GM12878 (cell line): ENCODE results near the gene CHD6. TPM values are rescaled to one million over a fixed set of nuclear protein-coding genes. Genes with fewer than 3 reads are reported as not detected.

Experiments used
- ATAC-seq: fragments of 200-7000 bp; cut with Tn5 transposase; 3 replicates; pipeline ENCODE4 v1.9.1; 2020; ENCODE audit warnings: mild to moderate bottlenecking, moderate library complexity
- BruUV-seq: library from RNA; stranded (reverse); fragments of 400-500 nt; replicated peaks from 2 replicates; lab custom pipeline; 2021; lab: Mats Ljungman, UMichigan
- CTCF ChIA-PET: fragments of 300-600 bp; sonication (Branson Sonifier 250); formaldehyde crosslinking; extraction: SDS; loops from one replicate; lab custom pipeline; 2021; ENCODE audit warnings: inconsistent platforms; lab: Yijun Ruan, JAX
- POLR2A ChIA-PET: fragments of 350-600 bp; formaldehyde crosslinking; extraction: SDS; loops from one replicate; lab custom pipeline; 2021; ENCODE audit warnings: inconsistent platforms; lab: Charles Lee
- RAD21 ChIA-PET: fragments of 300-600 bp; sonication (Branson Sonifier 250); formaldehyde crosslinking; loops from one replicate; lab custom pipeline; 2023; ENCODE audit warnings: antibody characterized with exemption; ENCODE audit not compliant: unreplicated experiment; lab: Charles Lee
- SMC1A ChIA-PET: fragments of 300-600 bp; sonication (Branson Sonifier 250); formaldehyde crosslinking; loops from one replicate; lab custom pipeline; 2023; ENCODE audit not compliant: unreplicated experiment, uncharacterized antibody; lab: Charles Lee
- DNase-seq: peaks from one replicate; pipeline ENCODE4 v3.0.0-alpha.2; 2011; ENCODE audit warnings: low read depth, low spot score
- FAIRE-seq: peaks from 3 replicates; lab custom pipeline; 2011; peaks lifted over from hg19 to GRCh38; lab: Jason Lieb, UNC
- H2AFZ ChIP-seq: 2 replicates; pipeline ENCODE4 v1.6.0; 2011; ENCODE audit warnings: low read depth, low read length, control low read depth; ENCODE audit not compliant: control insufficient read depth
- H3K27ac ChIP-seq: 2 replicates; pipeline ENCODE4 v1.5.1; 2011; ENCODE audit warnings: control low read depth; ENCODE audit not compliant: control insufficient read depth, insufficient read depth
- H3K27me3 ChIP-seq, 2 experiments: replicated peaks in 1 of 2; 2 replicates each; pipeline versions ENCODE4 v1.6.0 to v1.6.1; 2011; ENCODE audit warnings: low read length in 1 of 2; ENCODE audit not compliant: control insufficient read depth in 2 of 2, insufficient read depth in 2 of 2
- H3K36me3 ChIP-seq, 2 experiments: 2 replicates each; pipeline ENCODE4 v1.5.1; 2011; ENCODE audit warnings: low read length in 1 of 2; ENCODE audit not compliant: control insufficient read depth in 2 of 2, insufficient read depth in 2 of 2
- H3K4me1 ChIP-seq: 2 replicates; pipeline ENCODE4 v1.6.1; 2011; ENCODE audit warnings: mild to moderate bottlenecking, low read length, moderate library complexity, mixed read lengths; ENCODE audit not compliant: control insufficient read depth, insufficient read depth
- H3K4me2 ChIP-seq: 2 replicates; pipeline ENCODE4 v1.6.0; 2011; ENCODE audit warnings: control low read depth; ENCODE audit not compliant: control insufficient read depth, insufficient read depth
- H3K4me3 ChIP-seq: fragments of 200-600 bp; sonication (generic); 2 replicates; pipeline ENCODE4 v1.5.1; 2016
- H3K79me2 ChIP-seq: 2 replicates; pipeline ENCODE4 v1.6.0; 2011; ENCODE audit warnings: low read length; ENCODE audit not compliant: control insufficient read depth, insufficient read depth
- H3K9ac ChIP-seq: 2 replicates; pipeline ENCODE4 v1.8.0; 2011; ENCODE audit warnings: low read length, control low read depth, mixed read lengths; ENCODE audit not compliant: control insufficient read depth, insufficient read depth
- H3K9me3 ChIP-seq: replicated peaks from 3 replicates; pipeline ENCODE4 v1.5.1; 2011; ENCODE audit warnings: mild to moderate bottlenecking, low read length; ENCODE audit not compliant: control insufficient read depth, insufficient read depth
- H4K20me1 ChIP-seq: 2 replicates; pipeline ENCODE4 v1.6.0; 2011; ENCODE audit not compliant: control insufficient read depth, insufficient read depth
- BCL3 ChIP-seq: IDR thresholded peaks from 2 replicates; pipeline ENCODE4 v1.6.1; 2011; ENCODE audit warnings: borderline replicate concordance, low read depth, mild to moderate bottlenecking, moderate library complexity, low read length; ENCODE audit not compliant: insufficient read depth, poor library complexity, severe bottlenecking
- CBFB ChIP-seq: IDR thresholded peaks from 2 replicates; pipeline ENCODE4 v1.6.1; 2016; ENCODE audit warnings: antibody characterized with exemption, low read depth
- JUNB ChIP-seq: IDR thresholded peaks from 2 replicates; pipeline ENCODE4 v1.6.1; 2016; ENCODE audit warnings: antibody characterized with exemption, mild to moderate bottlenecking
- LARP7 ChIP-seq: fragments of 450-650 bp; IDR thresholded peaks from 2 replicates; pipeline ENCODE4 v1.6.1; 2017; ENCODE audit warnings: mild to moderate bottlenecking
- MTA3 ChIP-seq: IDR thresholded peaks from 2 replicates; pipeline ENCODE4 v1.6.1; 2012; ENCODE audit warnings: low read length, inconsistent platforms, borderline replicate concordance
- MYC ChIP-seq: IDR thresholded peaks from 2 replicates; pipeline ENCODE4 v1.6.1; 2011; ENCODE audit warnings: mild to moderate bottlenecking, low read length, moderate library complexity, inconsistent platforms; ENCODE audit not compliant: insufficient read depth, insufficient replicate concordance, insufficient read length, severe bottlenecking
- POU2F2 ChIP-seq: IDR thresholded peaks from 3 replicates; pipeline ENCODE4 v1.6.1; 2011; ENCODE audit warnings: low read depth, mild to moderate bottlenecking, low read length, borderline replicate concordance
- RAD21 ChIP-seq: IDR thresholded peaks from 2 replicates; pipeline ENCODE4 v1.6.1; 2011; ENCODE audit warnings: mild to moderate bottlenecking, low read depth, low read length, moderate library complexity; ENCODE audit not compliant: insufficient read depth
- RUNX3 ChIP-seq: IDR thresholded peaks from 2 replicates; pipeline ENCODE4 v1.6.1; 2012; ENCODE audit warnings: low read length, inconsistent platforms
- SPI1 ChIP-seq: IDR thresholded peaks from 2 replicates; pipeline ENCODE4 v1.6.1; 2011; ENCODE audit warnings: low read depth, mild to moderate bottlenecking, low read length, moderate library complexity, borderline replicate concordance; ENCODE audit not compliant: insufficient read depth
- ZNF384 ChIP-seq: IDR thresholded peaks from 2 replicates; pipeline ENCODE4 v1.6.1; 2012; ENCODE audit warnings: low read depth, mild to moderate bottlenecking, low read length, improper control_type of control experiment, borderline replicate concordance
- WGBS: methylation state at CpG from one replicate; pipeline ENCODE4 v1.1.6; 2016; ENCODE audit warnings: low lambda C conversion rate; ENCODE audit not compliant: insufficient replicate concordance, insufficient coverage; ENCODE audit errors: missing lambda C conversion rate; 5-methylcytosine and 5-hydroxymethylcytosine counted together
- in situ Hi-C: fragments of 300-500 bp; cut with MboI; formaldehyde crosslinking; loops from 9 replicates; pipeline ENCODE4 v1.14.3; 2018; ENCODE audit warnings: mixed read lengths
- intact Hi-C: fragments of 100-400 bp; cut with micrococcal nuclease; formaldehyde crosslinking; loops from one replicate; pipeline ENCODE4 v1.14.2; 2022; ENCODE audit not compliant: unreplicated experiment
- polyA plus RNA-seq, 11 experiments: library from polyadenylated mRNA; depleted of rRNA in 4 of 11; unstranded in 6 of 11; stranded (reverse) in 5 of 11; fragments of >200 nt; fragmentation: Nextera tagmentation in 4 of 11; fragmentation: Illumina TruSeq in 1 of 11; extraction: Ambion mirVana in 4 of 11; extraction: Trizol in 1 of 11; gene quantifications; 1 replicate in 1 of 11; 2 replicates in 10 of 11; pipeline versions ENCODE4 v1.2.1 to v1.2.3, GENCODE V29; 2011 to 2016; ENCODE audit warnings: inconsistent platforms in 2 of 11, missing spikeins in 2 of 11, low read depth in 1 of 11
- total RNA-seq, 4 experiments: library from RNA; depleted of rRNA in 3 of 4; stranded (reverse); fragments of >200 nt in 3 of 4; fragmentation: Illumina TruSeq in 1 of 4; extraction: Trizol in 1 of 4; gene quantifications; 2 replicates each; pipeline versions ENCODE4 v1.2.1 to v1.2.3, GENCODE V29; 2013 to 2021

CHD6 gene
- total and polyA plus RNA-seq, 10 of the 15 experiments (the other 5 are each of a cell fraction or from before 2014, with no cell fraction given) = 4.3 to 25.5 (median 17.1) TPM

- CTCF ChIA-PET = interaction anchor here (0.6 to 3.8 kb wide), 2 partner anchors 12 to 85 kb away, joined by 3 to 22 read pairs; no protein-coding TSS in a partner anchor
- RAD21 ChIA-PET = interaction anchor here (1.0 to 1.9 kb wide), 3 partner anchors 9 to 35 kb away, joined by 3 to 8 read pairs (median 6); no protein-coding TSS in a partner anchor
- H4K20me1 ChIP-seq = no peaks in the 10 kb centered on the region
- peaks cover 24% of the 10 kb centered on the region for H3K4me1 ChIP-seq
- ATAC-seq = peak; percentile 49
- intact Hi-C loops = no loop called here
- no peaks in the 10 kb centered on the region for H3K36me3 ChIP-seq
- in situ Hi-C loops = no loop called here
- no peaks in the 10 kb centered on the region for H3K27me3 ChIP-seq
- POLR2A ChIA-PET = interaction anchor here (0.6 to 1.5 kb wide), 2 partner anchors 13 to 47 kb away, joined by 3 read pairs; no protein-coding TSS in a partner anchor
- 52% methylated on average over 1 of the region's 1 CpG for WGBS
- no peak overlapping the region for H3K9ac ChIP-seq
- DNase-seq = no peak
- TF ChIP-seq SPI1 (peak; percentile 54), JUNB (0 out of 2 replicates have a peak, but pooled peaks have one; percentile 19), POU2F2 (peak; percentile 38; the same call in 1 of the 3 replicates), MTA3 (no peak)
- H3K4me3 ChIP-seq = no peak overlapping the region
- SMC1A ChIA-PET = interaction anchor here (0.7 to 1.9 kb wide), 11 partner anchors 11 to 57 kb away, joined by 3 to 12 read pairs (median 4); partner anchors contain the start of gene CHD6
- no TSS peak for BruUV-seq
- H3K79me2 ChIP-seq = peaks cover 21% of the 10 kb centered on the region
- no peaks in the 10 kb centered on the region; the same call in 2 of the 3 replicates for H3K9me3 ChIP-seq
- no peak overlapping the region for H3K27ac ChIP-seq
- no peak for FAIRE-seq
- H3K4me2 ChIP-seq = peak overlapping the region; percentile 50; the same call in 1 of the 2 replicates
- no peak overlapping the region for H2AFZ ChIP-seq
Measured at GRCh38 chr20:41560970-41561369, 57.2 kb downstream of the CHD6 start.

- H2AFZ ChIP-seq = no peak overlapping the region
- SMC1A ChIA-PET = interaction anchor here (1.0 to 1.4 kb wide), 4 partner anchors 11 to 52 kb away, joined by 4 to 7 read pairs (median 6); no protein-coding TSS in a partner anchor
- H3K9ac ChIP-seq = no peak overlapping the region
- H3K79me2 ChIP-seq = peaks cover 21% of the 10 kb centered on the region
- H3K27me3 ChIP-seq = no peaks in the 10 kb centered on the region
- peak overlapping the region; percentile 19; the same call in 1 of the 2 replicates for H3K27ac ChIP-seq
- H3K4me3 ChIP-seq = no peak overlapping the region
- DNase-seq (no peak), FAIRE-seq (no peak), ATAC-seq (no peak)
- BruUV-seq = TSS peak; percentile 24
- POLR2A ChIA-PET = no interaction called here
- peak overlapping the region; percentile 9; the same call in 1 of the 2 replicates for H3K4me2 ChIP-seq
- CTCF ChIA-PET = interaction anchor here (0.8 to 1.1 kb wide), 2 partner anchors 134 to 569 kb away, joined by 3 to 6 read pairs; no protein-coding TSS in a partner anchor
- no peaks in the 10 kb centered on the region for H3K36me3 ChIP-seq
- 88% methylated on average over 5 of the region's 5 CpGs for WGBS
- RAD21 ChIA-PET = interaction anchor here (0.8 to 1.2 kb wide), 3 partner anchors 17 to 59 kb away, joined by 3 to 5 read pairs (median 3); partner anchors contain the start of gene CHD6
- no peaks in the 10 kb centered on the region for H4K20me1 ChIP-seq
- intact Hi-C loops = no loop called here
- in situ Hi-C loops = no loop called here
- H3K4me1 ChIP-seq = peaks cover 24% of the 10 kb centered on the region
- no peaks in the 10 kb centered on the region; the same call in 2 of the 3 replicates for H3K9me3 ChIP-seq
- no peak for TF ChIP-seq RUNX3
- TF ChIP-seq LARP7 = no peak
- no peak for TF ChIP-seq POU2F2
- TF ChIP-seq MYC = no peak
- TF ChIP-seq CBFB = no peak
- TF ChIP-seq BCL3 = no peak
- TF ChIP-seq RAD21 = no peak
- no peak for TF ChIP-seq ZNF384
Measured at GRCh38 chr20:41559658-41560057, 58.5 kb downstream of the CHD6 start.
